Body of pancreas (tissue), 4 donors: ENCODE results near the gene ZNF500. TPM values are rescaled to one million over a fixed set of nuclear protein-coding genes. Genes with fewer than 3 reads are reported as not detected.

Experiments used
- ATAC-seq: fragments of 150-250 bp; one replicate; pipeline ENCODE4 v1.9.1; 2016
- DNase-seq, 4 donors: peaks; one replicate each; pipeline ENCODE4 v3.0.0-alpha.2; 2019
- H3K27ac ChIP-seq, 4 donors: fragments of 200-600 bp; sonication (generic); 1 replicate in 3 of 4; 2 replicates in 1 of 4; pipeline versions ENCODE4 v1.5.1 to v1.6.1; 2016 to 2019; ENCODE audit warnings: mild to moderate bottlenecking in 1 of 4, mixed read lengths in 1 of 4, moderate library complexity in 1 of 4
- H3K27me3 ChIP-seq, 2 donors: fragments of 200-600 bp; sonication (generic); one replicate each; pipeline ENCODE4 v1.6.0; 2016; ENCODE audit warnings: mild to moderate bottlenecking in 1 of 2
- H3K36me3 ChIP-seq, 2 donors: fragments of 200-600 bp; sonication (generic); replicated peaks in 1 of 2; 2 replicates each; pipeline ENCODE4 v1.5.1; 2016; ENCODE audit warnings: low read depth in 2 of 2; ENCODE audit not compliant: insufficient read depth in 1 of 2
- H3K4me1 ChIP-seq: fragments of 200-600 bp; sonication (generic); one replicate; pipeline ENCODE4 v1.6.0; 2016
- H3K4me3 ChIP-seq, 2 donors: fragments of 200-600 bp; sonication (generic); 1 replicate in 1 of 2; 2 replicates in 1 of 2; pipeline ENCODE4 v1.5.1; 2016 to 2019
- H3K9me3 ChIP-seq, 3 donors: fragments of 200-600 bp; sonication (generic); 1 replicate in 2 of 3; 2 replicates in 1 of 3; pipeline ENCODE4 v1.5.1; 2016
- CTCF ChIP-seq, 7 experiments: fragments of 450-650 bp in 4 of 7; fragments of 200-600 bp in 3 of 7; sonication (generic) in 3 of 7; IDR thresholded peaks; one replicate each; pipeline ENCODE4 v1.5.1; 2016 to 2019; ENCODE audit warnings: antibody characterized with exemption in 7 of 7
- POLR2A ChIP-seq, 3 donors: fragments of 450-650 bp; IDR thresholded peaks; one replicate each; pipeline ENCODE4 v1.6.1; 2016; ENCODE audit warnings: antibody characterized with exemption in 3 of 3, mild to moderate bottlenecking in 2 of 3
- WGBS, 2 donors: methylation state at CpG; one replicate each; pipeline ENCODE4 v1.1.5; 2017; 5-methylcytosine and 5-hydroxymethylcytosine counted together
- intact Hi-C: fragments of 100-400 bp; cut with DNase I; formaldehyde crosslinking; loops from one replicate; pipeline ENCODE4 v1.15.1; 2023
- total RNA-seq, 2 donors: library from RNA; depleted of rRNA; stranded (reverse); fragments of >200 nt; gene quantifications; one replicate each; pipeline ENCODE4 v1.1.0, GENCODE V29; 2016

The ZNF500 gene
- total RNA-seq, 2 donors from 2014 or later: 7.5 to 13.8 TPM

GRCh38 chr16:4797805-4798252 is 30.9 kb upstream of the ZNF500 start:
- Histone ChIP-seq H3K4me3 (no peak overlapping the region), H3K9me3 (no peaks in the 10 kb centered on the region), H3K27me3 (no peaks in the 10 kb centered on the region), H3K36me3 (no peaks in the 10 kb centered on the region), H3K27ac (no peak overlapping the region), H3K4me1 (peaks cover 50% of the 10 kb centered on the region)
- intact Hi-C loops: no loop called here
- 90 to 94% methylated on average over 10 to 22 of the region's 22 CpGs for WGBS, 2 donors
- TF ChIP-seq CTCF (IDR thresholded peaks at IDR 0.05) (no peak), POLR2A (IDR thresholded peaks at IDR 0.05) (no peak)
- DNase-seq: no peak
- no peak for ATAC-seq

GRCh38 chr16:4796982-4797804 is 30.2 kb upstream of the ZNF500 start:
- H3K27me3 ChIP-seq: no peaks in the 10 kb centered on the region
- TF ChIP-seq POLR2A (IDR thresholded peaks at IDR 0.05) (no peak), CTCF (IDR thresholded peaks at IDR 0.05) (no peak)
- peaks cover 50% of the 10 kb centered on the region for H3K4me1 ChIP-seq
- DNase-seq (no peak), ATAC-seq (no peak)
- H3K9me3 ChIP-seq: no peaks in the 10 kb centered on the region
- H3K36me3 ChIP-seq: no peaks in the 10 kb centered on the region
- H3K4me3 ChIP-seq: no peak overlapping the region
- H3K27ac ChIP-seq: no peak overlapping the region
- intact Hi-C loops: no loop called here
- WGBS, 2 donors: 77 to 86% methylated on average over 13 to 21 of the region's 21 CpGs

GRCh38 chr16:4795828-4796572 is 29.0 kb upstream of the ZNF500 start:
- peak overlapping the region; percentile 7 to 13 for H3K4me3 ChIP-seq
- ATAC-seq: no peak
- WGBS, 2 donors: 73 to 87% methylated on average over 6 to 28 of the region's 30 CpGs
- peak overlapping the region in 3 of 4 donors; percentile 76 to 85 (median 76) for H3K27ac ChIP-seq
- no peaks in the 10 kb centered on the region for H3K36me3 ChIP-seq
- TF ChIP-seq POLR2A (IDR thresholded peaks at IDR 0.05): no peak
- TF ChIP-seq CTCF (IDR thresholded peaks at IDR 0.05): no peak
- no peaks in the 10 kb centered on the region for H3K27me3 ChIP-seq
- H3K9me3 ChIP-seq: no peaks in the 10 kb centered on the region
- DNase-seq: no peak
- intact Hi-C loops: no loop called here
- peaks cover 40% of the 10 kb centered on the region for H3K4me1 ChIP-seq

- TF ChIP-seq CTCF (IDR thresholded peaks at IDR 0.05) (no peak), POLR2A (IDR thresholded peaks at IDR 0.05) (peak in 1 of 3 donors; percentile 34)
- DNase-seq: peak; percentile 78 to 92 (median 86)
These were observed 28.3 kb upstream of the ZNF500 start, which contains the start of gene SMIM22 for GRCh38 chr16:4795181-4795827. TSS of gene SMIM22 (plus strand) at chr16:4795369. CDS start at chr16:4795735, 366 bp downstream.

More at GRCh38 chr16:4795181-4795827, 28.3 kb upstream of the ZNF500 start, which contains the start of gene SMIM22:
- peak within 1 kb of the TSS; percentile 60 to 85 (median 76) for H3K27ac ChIP-seq
- no peaks in the 10 kb centered on the region for H3K9me3 ChIP-seq
- ATAC-seq: peak; percentile 87
- intact Hi-C loops: no loop called here
- H3K27me3 ChIP-seq: no peaks in the 10 kb centered on the region
- H3K4me1 ChIP-seq: peaks cover 33% of the 10 kb centered on the region
- 20 to 27% methylated on average over 13 to 14 of the region's 14 CpGs for WGBS, 2 donors
- peak within 1 kb of the TSS; percentile 7 to 13 for H3K4me3 ChIP-seq
- H3K36me3 ChIP-seq: no peaks in the 10 kb centered on the region
